ENCODE measurements around the gene IQGAP2.

- TF ChIP-seq, protein P1, sequence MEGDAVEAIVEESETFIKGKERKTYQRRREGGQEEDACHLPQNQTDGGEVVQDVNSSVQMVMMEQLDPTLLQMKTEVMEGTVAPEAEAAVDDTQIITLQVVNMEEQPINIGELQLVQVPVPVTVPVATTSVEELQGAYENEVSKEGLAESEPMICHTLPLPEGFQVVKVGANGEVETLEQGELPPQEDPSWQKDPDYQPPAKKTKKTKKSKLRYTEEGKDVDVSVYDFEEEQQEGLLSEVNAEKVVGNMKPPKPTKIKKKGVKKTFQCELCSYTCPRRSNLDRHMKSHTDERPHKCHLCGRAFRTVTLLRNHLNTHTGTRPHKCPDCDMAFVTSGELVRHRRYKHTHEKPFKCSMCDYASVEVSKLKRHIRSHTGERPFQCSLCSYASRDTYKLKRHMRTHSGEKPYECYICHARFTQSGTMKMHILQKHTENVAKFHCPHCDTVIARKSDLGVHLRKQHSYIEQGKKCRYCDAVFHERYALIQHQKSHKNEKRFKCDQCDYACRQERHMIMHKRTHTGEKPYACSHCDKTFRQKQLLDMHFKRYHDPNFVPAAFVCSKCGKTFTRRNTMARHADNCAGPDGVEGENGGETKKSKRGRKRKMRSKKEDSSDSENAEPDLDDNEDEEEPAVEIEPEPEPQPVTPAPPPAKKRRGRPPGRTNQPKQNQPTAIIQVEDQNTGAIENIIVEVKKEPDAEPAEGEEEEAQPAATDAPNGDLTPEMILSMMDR (IDR thresholded peaks at IDR 0.05): no peak
- no peak for TF ChIP-seq POLR2A (IDR thresholded peaks at IDR 0.05)
These were observed 64.1 kb downstream of the IQGAP2 start for GRCh38 chr5:76467216-76467615.

Measured in right lobe of liver (tissue), 4 donors.